Measurements from ENCODE around the gene TLE4.
"Not testable (repeated sequence)": the region's sequence is repeated elsewhere in the genome, so short reads cannot be mapped to it uniquely, and the experiment has no call there.

TLE4 gene

DNA sequence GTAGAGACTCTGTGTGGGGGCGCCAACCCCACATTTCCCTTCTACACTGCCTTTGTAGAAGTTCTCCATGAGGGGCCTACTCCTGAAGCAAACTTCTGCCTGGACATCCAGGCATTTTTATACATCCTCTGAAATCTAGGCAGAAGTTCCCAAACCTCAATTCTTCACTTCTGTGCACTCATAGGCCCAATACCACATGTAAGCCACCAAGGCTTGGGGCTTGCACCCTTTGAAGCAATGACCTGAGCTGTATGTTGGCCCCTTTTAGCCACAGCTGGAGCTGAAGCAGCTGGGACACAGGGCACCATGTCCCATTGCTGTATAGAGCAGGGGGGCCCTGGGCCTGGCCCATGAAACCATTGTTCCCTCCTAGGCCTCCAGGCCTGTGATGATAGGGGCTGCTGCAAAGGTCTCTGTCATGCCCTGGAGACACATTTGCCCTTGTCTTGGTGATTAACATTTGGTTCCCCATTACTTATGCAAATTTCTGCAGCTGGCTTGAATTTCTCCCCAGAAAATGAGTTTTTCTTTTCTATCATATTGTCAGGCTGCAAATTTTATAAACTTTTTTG, 180.2 kb downstream of the TLE4 start:
- DNase-seq, result not testable (repeated sequence)

GRCh38 chr9:79756414-79756813, 184.6 kb downstream of the TLE4 start:
- DNase-seq, result no peak

GRCh38 chr9:79757074-79757473, 185.3 kb downstream of the TLE4 start:
- DNase-seq, result no peak

- DNase-seq, result no peak
These were observed 186.3 kb downstream of the TLE4 start for GRCh38 chr9:79757881-79758669.

- DNase-seq, result no peak
These were observed 187.7 kb downstream of the TLE4 start for GRCh38 chr9:79759460-79759859.

- no peak for DNase-seq
These were observed 190.3 kb downstream of the TLE4 start for GRCh38 chr9:79762070-79762469.

DNA sequence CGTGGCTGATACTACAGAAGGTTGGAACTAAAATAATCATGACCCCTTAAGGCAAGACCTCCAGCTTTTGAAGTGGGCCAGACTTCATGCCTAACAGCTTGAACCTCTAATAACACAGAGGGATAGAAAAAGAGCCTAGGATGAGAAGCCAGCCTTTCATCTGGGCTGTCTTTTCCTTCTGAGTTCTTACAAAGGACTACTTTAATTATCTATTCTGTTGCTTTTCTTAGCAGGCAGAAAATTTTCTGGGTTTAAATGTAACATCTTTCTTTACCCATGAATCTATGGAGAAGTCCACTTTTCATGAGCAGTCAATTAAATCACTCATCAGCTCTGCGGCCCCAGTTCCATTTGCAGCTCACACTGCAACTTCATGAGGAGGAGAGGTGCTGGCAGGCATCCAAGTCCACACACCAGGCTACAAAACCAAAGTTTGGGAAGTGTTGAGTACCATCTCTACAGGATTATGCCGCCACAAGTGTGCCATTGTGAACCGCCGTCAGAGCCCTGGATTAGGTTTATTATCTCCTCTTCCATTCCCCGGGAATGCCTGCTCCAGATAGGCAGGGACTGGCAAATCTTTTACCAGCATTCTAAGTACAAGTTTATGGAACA, 192.0 kb downstream of the TLE4 start:
- DNase-seq, result peak; percentile 24

DNA sequence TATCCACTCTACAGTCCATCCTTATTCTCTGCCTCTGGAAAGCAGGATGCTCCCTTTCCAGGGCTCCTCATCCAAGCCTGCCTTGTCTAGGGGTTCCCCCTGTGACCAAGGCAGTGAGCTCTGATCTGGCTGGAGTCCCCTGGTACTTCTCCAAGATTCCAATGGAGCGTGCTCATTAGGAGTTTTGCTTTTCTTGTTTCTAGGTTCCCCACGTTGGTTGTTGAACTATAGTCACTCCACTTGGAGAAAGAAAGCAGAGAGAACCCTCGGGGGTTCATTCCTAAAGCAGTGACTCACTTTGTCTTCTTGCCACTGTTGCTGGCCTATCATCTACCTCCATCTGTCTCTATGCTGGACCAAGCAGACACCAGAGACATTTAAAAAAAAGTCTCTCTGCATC, 192.6 kb downstream of the TLE4 start:
- DNase-seq, result no peak

DNA sequence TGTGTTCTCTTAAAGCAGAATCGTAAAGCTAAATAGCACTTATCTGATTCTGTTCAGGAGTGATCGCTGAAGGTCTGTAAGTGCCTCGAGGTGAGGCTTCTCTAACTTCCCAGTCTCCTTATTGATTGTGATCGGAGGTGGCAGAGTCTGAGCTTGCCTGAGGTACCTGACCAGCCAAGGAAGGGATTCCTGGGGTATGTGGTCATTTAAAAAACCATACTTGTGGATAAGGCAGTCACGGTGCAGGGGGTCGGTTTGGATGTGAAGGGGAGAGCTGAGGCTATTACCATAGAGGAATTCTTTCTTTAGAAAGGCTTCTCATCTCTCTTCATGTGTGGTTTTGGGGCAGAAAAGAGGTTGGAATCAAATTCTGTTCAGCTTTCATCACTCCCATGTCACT, 193.7 kb downstream of the TLE4 start:
- no peak for DNase-seq

- DNase-seq, result no peak
These were observed 194.3 kb downstream of the TLE4 start for GRCh38 chr9:79766091-79766490.

DNA sequence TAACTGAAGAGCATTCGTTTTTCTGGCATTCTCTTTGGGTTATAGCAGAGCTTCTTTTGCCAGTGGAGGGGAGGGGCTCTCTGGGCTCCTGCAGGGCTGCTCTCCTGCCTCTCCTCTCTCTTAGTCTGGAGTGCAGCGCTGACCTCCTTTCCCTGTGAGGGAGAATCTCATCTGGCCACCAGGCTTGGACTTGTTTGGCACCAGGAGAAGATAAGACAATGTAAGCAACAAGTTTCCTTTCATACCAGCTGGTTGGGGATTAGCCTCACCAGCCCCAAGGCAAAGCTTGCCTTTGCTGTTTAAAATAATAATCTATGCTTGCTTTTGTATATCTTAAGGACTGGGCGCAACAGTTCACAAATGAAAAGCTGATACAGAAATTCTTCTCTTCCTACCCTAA, 196.4 kb downstream of the TLE4 start:
- no peak for DNase-seq

GRCh38 chr9:79769476-79770275, 197.9 kb downstream of the TLE4 start:
- no peak for DNase-seq

GRCh38 chr9:79774356-79774755, 202.6 kb downstream of the TLE4 start:
- no peak for DNase-seq

Data from DMS79 treated with DMSO at 0.1 percent for 48 hours (cell line).